OCI-LY7 (cell line): ENCODE measurements around the gene CIC. TPM values are rescaled to one million over a fixed set of nuclear protein-coding genes. Genes with fewer than 3 reads are reported as not detected.

Experiments
- BruUV-seq: library from RNA; stranded (reverse); fragments of 400-500 nt; replicated peaks from 2 replicates; lab custom pipeline; 2021; lab: Mats Ljungman, UMichigan
- CTCF ChIA-PET: fragments of 300-600 bp; sonication (Branson Sonifier 250); formaldehyde crosslinking; loops from one replicate; lab custom pipeline; 2022; ENCODE audit warnings: antibody characterized with exemption; ENCODE audit not compliant: unreplicated experiment; lab: Charles Lee
- POLR2A ChIA-PET: fragments of 300-600 bp; sonication (Branson Sonifier 250); formaldehyde crosslinking; loops from one replicate; lab custom pipeline; 2022; ENCODE audit warnings: antibody characterized with exemption; lab: Charles Lee
- DNase-seq: peaks from one replicate; pipeline ENCODE4 v3.0.0-alpha.2; 2015; ENCODE audit warnings: low spot score
- H2AFZ ChIP-seq: fragments of 200-600 bp; sonication (generic), shearing (Covaris generic); 2 replicates; pipeline ENCODE4 v1.6.1; 2014; ENCODE audit warnings: mild to moderate bottlenecking, antibody characterized with exemption, low read length, moderate library complexity
- H3K27ac ChIP-seq: fragments of 200-600 bp; sonication (generic); 2 replicates; pipeline ENCODE4 v1.5.1; 2014; ENCODE audit warnings: mixed run types, low read depth, mild to moderate bottlenecking, moderate library complexity, low read length, inconsistent platforms; ENCODE audit not compliant: poor library complexity, severe bottlenecking
- H3K36me3 ChIP-seq: fragments of 200-600 bp; sonication (generic); 2 replicates; pipeline ENCODE4 v1.6.1; 2014; ENCODE audit warnings: mild to moderate bottlenecking, antibody characterized with exemption, low read length, moderate library complexity, mixed read lengths; ENCODE audit not compliant: insufficient read depth
- H3K4me1 ChIP-seq: fragments of 200-600 bp; sonication (generic); 2 replicates; pipeline ENCODE4 v1.5.1; 2014; ENCODE audit warnings: mild to moderate bottlenecking, low read length; ENCODE audit not compliant: insufficient read depth, poor library complexity, severe bottlenecking
- H3K4me2 ChIP-seq: fragments of 200-600 bp; sonication (generic); 2 replicates; pipeline ENCODE4 v1.6.1; 2014; ENCODE audit warnings: mild to moderate bottlenecking, low read length
- H3K4me3 ChIP-seq: fragments of 200-600 bp; sonication (generic); 2 replicates; pipeline ENCODE4 v1.5.1; 2014; ENCODE audit warnings: mild to moderate bottlenecking, low read depth, low read length; ENCODE audit not compliant: poor library complexity, severe bottlenecking
- H3K79me2 ChIP-seq: fragments of 200-600 bp; sonication (generic); 2 replicates; pipeline ENCODE4 v1.6.1; 2016; ENCODE audit warnings: low read depth, mild to moderate bottlenecking, low read length, moderate library complexity, mixed read lengths; ENCODE audit not compliant: insufficient read depth
- H3K9me2 ChIP-seq: fragments of 200-600 bp; sonication (generic); 2 replicates; pipeline ENCODE4 v1.6.1; 2016; ENCODE audit warnings: mild to moderate bottlenecking, low read length, mixed read lengths; ENCODE audit not compliant: insufficient read depth
- H3K9me3 ChIP-seq: fragments of 200-600 bp; sonication (generic); 2 replicates; pipeline ENCODE4 v1.6.1; 2014; ENCODE audit warnings: mild to moderate bottlenecking, mixed run types, low read length, mixed read lengths
- H4K20me1 ChIP-seq: fragments of 200-600 bp; sonication (generic); 2 replicates; pipeline ENCODE4 v1.6.1; 2014; ENCODE audit warnings: mild to moderate bottlenecking, antibody characterized with exemption, low read length, moderate library complexity, mixed read lengths; ENCODE audit not compliant: insufficient read depth
- CTCF ChIP-seq: fragments of 200-600 bp; sonication (generic); conservative IDR thresholded peaks from 2 replicates; pipeline ENCODE4 v1.5.1; 2014; ENCODE audit warnings: mild to moderate bottlenecking, antibody characterized with exemption, low read length, moderate library complexity, mixed read lengths
- EZH2phosphoT487 ChIP-seq: fragments of 200-600 bp; sonication (generic); IDR thresholded peaks from 2 replicates; pipeline ENCODE4 v1.6.1; 2018; ENCODE audit warnings: low read depth, borderline replicate concordance, mild to moderate bottlenecking, mixed run types, antibody characterized with exemption, low read length, moderate library complexity, mixed read lengths
- intact Hi-C: fragments of 100-400 bp; cut with micrococcal nuclease; formaldehyde crosslinking; loops from one replicate; pipeline ENCODE4 v1.10.0; 2022; ENCODE audit not compliant: unreplicated experiment
- total RNA-seq, 2 experiments: library from RNA; depleted of rRNA in 1 of 2; stranded (reverse); fragments of >200 nt in 1 of 2; shearing (Covaris generic) in 1 of 2; gene quantifications; 2 replicates each; pipeline ENCODE4 v1.2.3, GENCODE V29; 2014 to 2022

CIC gene
- total RNA-seq, 2 experiments from 2014 or later: 26.8 to 48.2 TPM

DNA sequence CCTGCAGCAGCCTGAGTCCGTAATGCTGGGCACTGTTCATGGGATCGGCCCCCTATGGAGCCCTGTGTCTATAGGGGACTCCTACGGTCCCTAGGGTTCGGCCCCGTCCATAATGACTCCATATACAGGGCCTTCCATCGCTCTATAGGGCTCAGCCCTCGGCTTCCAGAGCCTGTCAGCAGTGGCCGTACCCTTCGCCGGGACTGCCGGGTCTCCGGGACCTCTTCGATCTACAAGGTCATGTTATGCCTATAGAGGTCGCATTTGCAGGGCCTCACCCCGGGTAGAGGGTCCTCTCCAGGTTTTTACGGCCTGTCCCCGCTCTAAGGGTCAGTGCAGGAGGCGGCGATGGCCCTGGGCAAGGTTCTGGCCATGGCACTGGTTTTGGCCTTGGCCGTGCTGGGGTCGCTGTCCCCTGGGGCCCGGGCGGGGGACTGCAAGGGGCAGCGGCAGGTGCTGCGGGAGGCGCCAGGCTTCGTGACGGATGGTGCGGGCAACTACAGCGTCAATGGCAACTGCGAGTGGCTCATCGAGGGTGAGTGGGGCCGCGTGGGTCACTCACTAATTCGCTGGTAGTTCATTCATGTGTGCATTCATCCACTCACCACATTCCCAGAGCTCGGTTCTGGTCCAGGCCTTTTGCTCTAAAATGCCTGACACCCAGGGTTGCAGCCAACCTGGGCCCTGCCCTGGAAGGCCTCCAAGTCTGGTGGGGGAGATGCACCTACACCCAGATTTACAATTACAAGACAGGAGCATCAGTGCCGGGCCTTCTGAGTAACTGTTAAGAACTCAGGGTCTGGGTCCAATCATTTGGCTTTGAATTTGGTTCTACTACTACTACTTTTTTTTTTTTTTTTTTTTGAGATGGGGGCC, 57.1 kb downstream of the CIC start:
- Histone ChIP-seq H3K4me2 (peak overlapping the region; percentile 80), H3K79me2 (peaks cover 20% of the 10 kb centered on the region; the same call in 1 of the 2 replicates), H2AFZ (peak overlapping the region; percentile 63), H3K36me3 (no peaks in the 10 kb centered on the region), H3K9me2 (no peaks in the 10 kb centered on the region), H3K4me1 (peaks cover 25% of the 10 kb centered on the region), H3K9me3 (no peaks in the 10 kb centered on the region), H3K4me3 (peak overlapping the region; percentile 91), H4K20me1 (no peaks in the 10 kb centered on the region), H3K27ac (peak overlapping the region; percentile 47)
- BruUV-seq: no TSS peak
- intact Hi-C loops: loop anchor here (1.0 kb wide), 1 partner anchor 218 kb away; no protein-coding TSS in a partner anchor
- POLR2A ChIA-PET: no interaction called here
- CTCF ChIA-PET: no interaction called here
- DNase-seq: peak; percentile 48
- TF ChIP-seq CTCF (peak; percentile 69), EZH2phosphoT487 (no peak)

GRCh38 chr19:42326969-42327368, 57.9 kb downstream of the CIC start:
- CTCF ChIA-PET: no interaction called here
- POLR2A ChIA-PET: no interaction called here
- intact Hi-C loops: no loop called here
- Histone ChIP-seq H3K27ac (no peak overlapping the region), H3K9me2 (no peaks in the 10 kb centered on the region), H4K20me1 (no peaks in the 10 kb centered on the region), H3K4me2 (peak overlapping the region; percentile 80), H3K79me2 (peaks cover 20% of the 10 kb centered on the region; the same call in 1 of the 2 replicates), H3K4me3 (peak overlapping the region; percentile 91), H2AFZ (no peak overlapping the region), H3K4me1 (peaks cover 25% of the 10 kb centered on the region), H3K36me3 (no peaks in the 10 kb centered on the region), H3K9me3 (no peaks in the 10 kb centered on the region)
- no TSS peak for BruUV-seq
- no peak for TF ChIP-seq CTCF
- no peak for DNase-seq

GRCh38 chr19:42327381-42327780, 58.3 kb downstream of the CIC start:
- Histone ChIP-seq H2AFZ (no peak overlapping the region), H3K27ac (no peak overlapping the region), H3K4me2 (peak overlapping the region; percentile 80), H3K4me3 (peak overlapping the region; percentile 91), H3K79me2 (peaks cover 20% of the 10 kb centered on the region; the same call in 1 of the 2 replicates), H4K20me1 (no peaks in the 10 kb centered on the region), H3K9me3 (no peaks in the 10 kb centered on the region), H3K4me1 (peaks cover 25% of the 10 kb centered on the region), H3K9me2 (no peaks in the 10 kb centered on the region), H3K36me3 (no peaks in the 10 kb centered on the region)
- TF ChIP-seq CTCF (no peak), EZH2phosphoT487 (no peak)
- DNase-seq: no peak
- POLR2A ChIA-PET: no interaction called here
- CTCF ChIA-PET: no interaction called here
- intact Hi-C loops: no loop called here
- no TSS peak for BruUV-seq
